ENCODE results near the gene ARHGAP33.

The ARHGAP33 gene

DNA sequence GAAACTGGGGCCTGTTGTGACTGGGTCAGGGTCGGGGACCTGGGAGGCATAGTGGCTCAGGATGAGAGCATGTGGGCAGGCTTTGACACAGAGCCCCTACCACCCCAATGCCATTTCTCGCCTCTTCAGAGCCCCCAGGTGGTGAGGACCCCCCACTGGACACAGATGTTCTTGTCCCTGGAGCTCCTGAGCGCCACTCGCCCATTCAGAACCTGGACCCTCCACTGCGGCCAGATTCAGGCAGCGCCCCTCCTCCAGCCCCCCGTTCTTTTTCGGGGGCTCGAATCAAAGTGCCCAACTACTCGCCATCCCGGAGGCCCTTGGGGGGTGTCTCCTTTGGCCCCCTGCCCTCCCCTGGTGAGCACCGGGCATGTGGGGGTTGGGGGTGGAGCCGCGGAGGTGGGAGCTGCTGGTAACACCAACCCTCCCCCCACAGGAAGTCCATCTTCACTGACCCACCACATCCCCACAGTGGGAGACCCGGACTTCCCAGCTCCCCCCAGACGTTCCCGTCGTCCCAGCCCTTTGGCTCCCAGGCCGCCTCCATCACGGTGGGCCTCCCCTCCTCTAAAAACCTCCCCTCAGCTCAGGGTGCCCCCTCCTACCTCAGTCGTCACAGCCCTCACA, 43.5 kb upstream of the ARHGAP33 start:
- peaks cover 1% of the 10 kb centered on the region for H3K4me1 ChIP-seq (ENCODE audit: low read depth, poor library complexity, severe bottlenecking)
- no peak overlapping the region for H2AFZ ChIP-seq (ENCODE audit: low read depth)
- H3K27me3 ChIP-seq (ENCODE audit: insufficient read depth, low read depth): no peaks in the 10 kb centered on the region
- TF ChIP-seq, protein P1, sequence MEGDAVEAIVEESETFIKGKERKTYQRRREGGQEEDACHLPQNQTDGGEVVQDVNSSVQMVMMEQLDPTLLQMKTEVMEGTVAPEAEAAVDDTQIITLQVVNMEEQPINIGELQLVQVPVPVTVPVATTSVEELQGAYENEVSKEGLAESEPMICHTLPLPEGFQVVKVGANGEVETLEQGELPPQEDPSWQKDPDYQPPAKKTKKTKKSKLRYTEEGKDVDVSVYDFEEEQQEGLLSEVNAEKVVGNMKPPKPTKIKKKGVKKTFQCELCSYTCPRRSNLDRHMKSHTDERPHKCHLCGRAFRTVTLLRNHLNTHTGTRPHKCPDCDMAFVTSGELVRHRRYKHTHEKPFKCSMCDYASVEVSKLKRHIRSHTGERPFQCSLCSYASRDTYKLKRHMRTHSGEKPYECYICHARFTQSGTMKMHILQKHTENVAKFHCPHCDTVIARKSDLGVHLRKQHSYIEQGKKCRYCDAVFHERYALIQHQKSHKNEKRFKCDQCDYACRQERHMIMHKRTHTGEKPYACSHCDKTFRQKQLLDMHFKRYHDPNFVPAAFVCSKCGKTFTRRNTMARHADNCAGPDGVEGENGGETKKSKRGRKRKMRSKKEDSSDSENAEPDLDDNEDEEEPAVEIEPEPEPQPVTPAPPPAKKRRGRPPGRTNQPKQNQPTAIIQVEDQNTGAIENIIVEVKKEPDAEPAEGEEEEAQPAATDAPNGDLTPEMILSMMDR (conservative IDR thresholded peaks at IDR 0.05; ENCODE audit: low read depth, low read length): no peak
- 0 out of 2 replicates have a peak, but pooled peaks cover 5% of the 10 kb centered on the region for H3K36me3 ChIP-seq (ENCODE audit: insufficient read depth)
- H3K4me3 ChIP-seq (IDR thresholded peaks at IDR 0.05; ENCODE audit: insufficient read depth, low read depth, low read length): no peak overlapping the region
- H3K4me2 ChIP-seq: no peak overlapping the region
- no peaks in the 10 kb centered on the region for H4K20me1 ChIP-seq (ENCODE audit: insufficient read depth)
- no peak overlapping the region for H3K9ac ChIP-seq
- no peaks in the 10 kb centered on the region for H3K79me2 ChIP-seq (ENCODE audit: insufficient read depth, low read depth)
- no peak overlapping the region for H3K27ac ChIP-seq

- H3K36me3 ChIP-seq (ENCODE audit: insufficient read depth): 0 out of 2 replicates have a peak, but pooled peaks cover 5% of the 10 kb centered on the region
Observed at GRCh38 chr19:35732540-35733179, 42.7 kb upstream of the ARHGAP33 start.

GRCh38 chr19:35733180-35734125, 41.9 kb upstream of the ARHGAP33 start:
- Histone ChIP-seq H3K27me3 (ENCODE audit: insufficient read depth, low read depth) (no peaks in the 10 kb centered on the region), H4K20me1 (ENCODE audit: insufficient read depth) (no peaks in the 10 kb centered on the region), H3K4me2 (no peak overlapping the region), H3K79me2 (ENCODE audit: insufficient read depth, low read depth) (no peaks in the 10 kb centered on the region), H2AFZ (ENCODE audit: low read depth) (no peak overlapping the region), H3K4me3 (IDR thresholded peaks at IDR 0.05; ENCODE audit: insufficient read depth, low read depth, low read length) (no peak overlapping the region), H3K9ac (no peak overlapping the region), H3K27ac (no peak overlapping the region), H3K4me1 (ENCODE audit: low read depth, poor library complexity, severe bottlenecking) (peaks cover 5% of the 10 kb centered on the region), H3K36me3 (ENCODE audit: insufficient read depth) (0 out of 2 replicates have a peak, but pooled peaks cover 5% of the 10 kb centered on the region)
- TF ChIP-seq, protein P1 (conservative IDR thresholded peaks at IDR 0.05; ENCODE audit: low read depth, low read length): no peak

More at GRCh38 chr19:35732540-35733179, 42.7 kb upstream of the ARHGAP33 start:
- Histone ChIP-seq H3K79me2 (ENCODE audit: insufficient read depth, low read depth) (no peaks in the 10 kb centered on the region), H3K27me3 (ENCODE audit: insufficient read depth, low read depth) (no peaks in the 10 kb centered on the region), H2AFZ (ENCODE audit: low read depth) (no peak overlapping the region), H3K9ac (no peak overlapping the region), H4K20me1 (ENCODE audit: insufficient read depth) (no peaks in the 10 kb centered on the region), H3K4me1 (ENCODE audit: low read depth, poor library complexity, severe bottlenecking) (peaks cover 5% of the 10 kb centered on the region), H3K27ac (no peak overlapping the region), H3K4me3 (IDR thresholded peaks at IDR 0.05; ENCODE audit: insufficient read depth, low read depth, low read length) (no peak overlapping the region), H3K4me2 (no peak overlapping the region)
- TF ChIP-seq, protein P1 (conservative IDR thresholded peaks at IDR 0.05; ENCODE audit: low read depth, low read length): no peak

DNA sequence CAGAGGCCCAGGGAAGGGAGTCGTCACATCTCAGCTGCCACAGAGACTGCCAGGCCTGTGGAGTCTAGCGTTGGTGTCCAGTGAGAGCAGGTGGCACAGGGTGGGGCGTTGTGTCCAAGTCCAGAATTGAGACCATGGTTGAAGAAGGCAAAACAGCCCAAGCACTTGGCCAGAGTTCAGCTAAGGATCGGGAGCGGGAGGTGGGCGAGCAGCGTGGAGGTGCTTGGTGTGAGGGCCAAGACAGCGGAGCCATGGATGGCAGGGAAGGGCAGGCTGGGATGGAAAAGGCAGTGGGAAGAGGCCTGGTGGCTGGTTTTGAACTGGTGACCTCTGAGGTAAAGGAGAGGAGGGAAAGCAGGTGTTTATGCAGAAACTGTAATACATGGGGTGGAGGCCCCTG, 41.1 kb upstream of the ARHGAP33 start:
- Histone ChIP-seq H3K9ac (no peak overlapping the region), H3K27ac (no peak overlapping the region), H3K4me1 (ENCODE audit: low read depth, poor library complexity, severe bottlenecking) (peaks cover 5% of the 10 kb centered on the region), H2AFZ (ENCODE audit: low read depth) (no peak overlapping the region), H3K27me3 (ENCODE audit: insufficient read depth, low read depth) (no peaks in the 10 kb centered on the region), H4K20me1 (ENCODE audit: insufficient read depth) (no peaks in the 10 kb centered on the region), H3K4me2 (no peak overlapping the region), H3K36me3 (ENCODE audit: insufficient read depth) (0 out of 2 replicates have a peak, but pooled peaks cover 5% of the 10 kb centered on the region), H3K4me3 (IDR thresholded peaks at IDR 0.05; ENCODE audit: insufficient read depth, low read depth, low read length) (no peak overlapping the region), H3K79me2 (ENCODE audit: insufficient read depth, low read depth) (no peaks in the 10 kb centered on the region)
- TF ChIP-seq, protein P1 (conservative IDR thresholded peaks at IDR 0.05; ENCODE audit: low read depth, low read length): no peak

Data from KMS-11 (cell line).